Endothelial cell of umbilical vein (primary cell): Measurements from ENCODE around the gene CACNA2D3. TPM values are rescaled to one million over a fixed set of nuclear protein-coding genes. Genes with fewer than 3 reads are reported as not detected.

Experiments
- BruUV-seq: library from RNA; stranded (reverse); fragments of 400-500 nt; replicated peaks from 2 replicates; lab custom pipeline; 2021; lab: Mats Ljungman, UMichigan
- CTCF ChIA-PET: fragments of 300-600, 350-600 bp; sonication (Branson Sonifier 250); formaldehyde crosslinking; loops from one replicate; lab custom pipeline; 2021; ENCODE audit warnings: antibody characterized with exemption, inconsistent platforms; lab: Charles Lee
- POLR2A ChIA-PET: fragments of 300-600, 350-600 bp; sonication (Branson Sonifier 250); formaldehyde crosslinking; loops from one replicate; lab custom pipeline; 2021; ENCODE audit warnings: antibody characterized with exemption, inconsistent platforms; lab: Charles Lee
- DNase-seq: peaks from one replicate; pipeline ENCODE4 v3.0.0-alpha.2; 2011; ENCODE audit warnings: low read depth, low spot score
- FAIRE-seq: peaks from 2 replicates; lab custom pipeline; 2011; peaks lifted over from hg19 to GRCh38; lab: Jason Lieb, UNC
- H2AFZ ChIP-seq: 2 replicates; pipeline ENCODE4 v1.6.0; 2012; ENCODE audit warnings: low read depth, low read length, control low read depth, inconsistent platforms
- H3K27ac ChIP-seq: 2 replicates; pipeline ENCODE4 v1.5.1; 2011; ENCODE audit warnings: low read depth, mild to moderate bottlenecking, control low read depth, low read length, moderate library complexity; ENCODE audit not compliant: insufficient read depth
- H3K27me3 ChIP-seq, 2 experiments: 2 replicates each; pipeline versions ENCODE4 v1.6.0 to v1.6.1; 2011; ENCODE audit warnings: low read length in 2 of 2, mixed read lengths in 1 of 2; ENCODE audit not compliant: control insufficient read depth in 2 of 2, insufficient read depth in 2 of 2
- H3K36me3 ChIP-seq, 2 experiments: 2 replicates in 1 of 2; 3 replicates in 1 of 2; pipeline ENCODE4 v1.5.1; 2011; ENCODE audit warnings: low read length in 2 of 2, mild to moderate bottlenecking in 1 of 2, moderate library complexity in 1 of 2; ENCODE audit not compliant: control insufficient read depth in 2 of 2, insufficient read depth in 2 of 2; ENCODE audit errors: extremely low read depth in 1 of 2
- H3K4me1 ChIP-seq: 3 replicates; pipeline ENCODE4 v1.5.1; 2011; ENCODE audit warnings: mild to moderate bottlenecking, low read length; ENCODE audit not compliant: control insufficient read depth, insufficient read depth; ENCODE audit errors: extremely low read depth
- H3K4me2 ChIP-seq: 2 replicates; pipeline ENCODE4 v1.6.1; 2011; ENCODE audit warnings: low read length, control low read depth, mixed read lengths; ENCODE audit not compliant: insufficient read depth
- H3K4me3 ChIP-seq, 3 experiments: fragments of 200-600 bp in 1 of 3; sonication (generic), shearing (Covaris generic) in 1 of 3; replicated peaks in 1 of 3; 2 replicates each; pipeline ENCODE4 v1.5.1; 2011 to 2016; ENCODE audit warnings: control low read depth in 3 of 3, low read length in 3 of 3, mild to moderate bottlenecking in 2 of 3, inconsistent platforms in 1 of 3, low read depth in 1 of 3, moderate library complexity in 1 of 3; ENCODE audit not compliant: insufficient read depth in 1 of 3
- H3K79me2 ChIP-seq: 2 replicates; pipeline ENCODE4 v1.6.0; 2012; ENCODE audit warnings: low read length, inconsistent platforms; ENCODE audit not compliant: control insufficient read depth, insufficient read depth
- H3K9ac ChIP-seq: replicated peaks from 2 replicates; pipeline ENCODE3; 2011; ENCODE audit warnings: low read length, control low read depth; ENCODE audit not compliant: insufficient read depth; ENCODE audit errors: extremely low read depth
- H3K9me1 ChIP-seq: replicated peaks from 3 replicates; pipeline ENCODE4 v1.6.0; 2011; ENCODE audit warnings: mild to moderate bottlenecking, low read length; ENCODE audit not compliant: control insufficient read depth, insufficient read depth; ENCODE audit errors: extremely low read depth
- H3K9me3 ChIP-seq: replicated peaks from 2 replicates; pipeline ENCODE4 v1.5.1; 2012; ENCODE audit warnings: low read length, inconsistent platforms; ENCODE audit not compliant: control insufficient read depth, insufficient read depth
- H4K20me1 ChIP-seq: replicated peaks from 2 replicates; pipeline ENCODE3; 2011; ENCODE audit warnings: mild to moderate bottlenecking, low read length; ENCODE audit not compliant: control insufficient read depth, insufficient read depth; ENCODE audit errors: extremely low read depth
- EZH2 ChIP-seq: IDR thresholded peaks from 2 replicates; pipeline ENCODE4 v1.6.1; 2012; ENCODE audit warnings: borderline replicate concordance, low read depth, mild to moderate bottlenecking, moderate library complexity, low read length, inconsistent platforms; ENCODE audit not compliant: severe bottlenecking
- FOS ChIP-seq: IDR thresholded peaks from 2 replicates; pipeline ENCODE4 v1.6.1; 2011; ENCODE audit warnings: mild to moderate bottlenecking, low read length, moderate library complexity, borderline replicate concordance; ENCODE audit not compliant: insufficient read depth
- GATA2 ChIP-seq: IDR thresholded peaks from 2 replicates; pipeline ENCODE4 v1.7.0; 2011; ENCODE audit warnings: low read depth, mild to moderate bottlenecking, moderate library complexity, mixed read lengths, low read length; ENCODE audit not compliant: insufficient read length, insufficient read depth
- JUN ChIP-seq: IDR thresholded peaks from 2 replicates; pipeline ENCODE4 v1.6.1; 2011; ENCODE audit warnings: borderline replicate concordance, low read depth; ENCODE audit not compliant: insufficient read length, insufficient read depth
- MYC ChIP-seq: IDR thresholded peaks from one replicate; pipeline ENCODE4 v1.6.1; 2011; ENCODE audit warnings: mild to moderate bottlenecking, low read depth, low read length
- POLR2A ChIP-seq: IDR thresholded peaks from 2 replicates; pipeline ENCODE4 v1.6.1; 2012; ENCODE audit warnings: low read depth, mild to moderate bottlenecking, control low read depth, low read length
- POLR2AphosphoS5 ChIP-seq: IDR thresholded peaks from 2 replicates; pipeline ENCODE4 v1.6.1; 2012; ENCODE audit warnings: low read depth, mild to moderate bottlenecking, control low read depth, low read length, moderate library complexity; ENCODE audit not compliant: insufficient read depth
- dilution Hi-C: fragments of 300-500 bp; cut with MboI; formaldehyde crosslinking; loops from one replicate; pipeline ENCODE4 v1.15.0; 2019; ENCODE audit warnings: low sequenced_read_pairs; ENCODE audit not compliant: extremely low pct_ligation_motif_present
- intact Hi-C: fragments of 100-400 bp; cut with micrococcal nuclease; formaldehyde crosslinking; loops from one replicate; pipeline ENCODE4 v1.10.0; 2022
- polyA plus RNA-seq, 4 experiments: library from polyadenylated mRNA; depleted of rRNA in 3 of 4; stranded (reverse) in 3 of 4; unstranded in 1 of 4; fragments of >200 nt; gene quantifications; 2 replicates each; pipeline versions ENCODE4 v1.2.1 to v1.2.3, GENCODE V29; 2011 to 2012; ENCODE audit warnings: missing spikeins in 1 of 4
- total RNA-seq: library from RNA; stranded (reverse); gene quantifications from 2 replicates; pipeline ENCODE4 v1.2.3, GENCODE V29; 2021
- TF ChIP-seq, protein P1 (sequence below): IDR thresholded peaks from 2 replicates; pipeline ENCODE4 v1.6.1; 2011; ENCODE audit not compliant: insufficient read depth, insufficient read length
- TF ChIP-seq, protein P2 (sequence below), 2 donors: IDR thresholded peaks; 1 replicate in 1 of 2; 2 replicates in 1 of 2; pipeline ENCODE4 v1.5.1; 2011; ENCODE audit warnings: low read length in 2 of 2, mild to moderate bottlenecking in 2 of 2, moderate library complexity in 2 of 2, control low read depth in 1 of 2, inconsistent platforms in 1 of 2, low read depth in 1 of 2; ENCODE audit not compliant: insufficient read depth in 1 of 2; ENCODE audit errors: extremely low read depth in 1 of 2

Gene CACNA2D3
- total and polyA plus RNA-seq, 2 donors (not counting 3 experiments of a cell fraction or from before 2014, with no cell fraction given) = not detected

DNA sequence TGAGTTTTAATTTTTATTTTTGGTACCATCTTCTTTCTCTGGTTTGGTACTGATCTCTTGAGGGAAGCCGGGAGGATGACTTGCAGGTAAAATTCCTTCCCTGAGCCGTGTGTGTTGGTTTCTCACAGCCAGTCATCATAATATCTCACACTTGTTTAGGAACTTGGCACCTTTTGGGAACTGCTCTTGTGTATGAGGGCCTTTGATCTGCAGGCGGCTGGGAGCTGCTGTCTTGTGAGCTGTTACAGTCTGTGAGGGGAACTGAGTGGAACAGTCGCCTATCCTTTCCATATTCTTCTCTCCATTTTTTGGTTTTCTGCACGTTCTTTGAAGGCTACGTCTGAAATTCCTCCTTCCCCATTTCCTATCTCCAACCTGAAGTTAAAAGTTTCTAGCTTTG lies 75.2 kb downstream of the CACNA2D3 start:
- H3K9me1 ChIP-seq = no peaks in the 10 kb centered on the region
- no peak overlapping the region for H2AFZ ChIP-seq
- H3K4me2 ChIP-seq = no peak overlapping the region
- H3K79me2 ChIP-seq = no peaks in the 10 kb centered on the region
- H4K20me1 ChIP-seq = no peaks in the 10 kb centered on the region
- no peaks in the 10 kb centered on the region for H3K4me1 ChIP-seq
- no peaks in the 10 kb centered on the region for H3K27me3 ChIP-seq
- intact Hi-C loops = no loop called here
- no peak overlapping the region for H3K4me3 ChIP-seq
- DNase-seq (no peak), FAIRE-seq (no peak)
- TF ChIP-seq POLR2AphosphoS5 (no peak), EZH2 (no peak), GATA2 (no peak), POLR2A (no peak), JUN (no peak), MYC (no peak), FOS (no peak)
- TF ChIP-seq, protein P1, sequence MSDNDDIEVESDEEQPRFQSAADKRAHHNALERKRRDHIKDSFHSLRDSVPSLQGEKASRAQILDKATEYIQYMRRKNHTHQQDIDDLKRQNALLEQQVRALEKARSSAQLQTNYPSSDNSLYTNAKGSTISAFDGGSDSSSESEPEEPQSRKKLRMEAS = no peak
- TF ChIP-seq, protein P2, sequence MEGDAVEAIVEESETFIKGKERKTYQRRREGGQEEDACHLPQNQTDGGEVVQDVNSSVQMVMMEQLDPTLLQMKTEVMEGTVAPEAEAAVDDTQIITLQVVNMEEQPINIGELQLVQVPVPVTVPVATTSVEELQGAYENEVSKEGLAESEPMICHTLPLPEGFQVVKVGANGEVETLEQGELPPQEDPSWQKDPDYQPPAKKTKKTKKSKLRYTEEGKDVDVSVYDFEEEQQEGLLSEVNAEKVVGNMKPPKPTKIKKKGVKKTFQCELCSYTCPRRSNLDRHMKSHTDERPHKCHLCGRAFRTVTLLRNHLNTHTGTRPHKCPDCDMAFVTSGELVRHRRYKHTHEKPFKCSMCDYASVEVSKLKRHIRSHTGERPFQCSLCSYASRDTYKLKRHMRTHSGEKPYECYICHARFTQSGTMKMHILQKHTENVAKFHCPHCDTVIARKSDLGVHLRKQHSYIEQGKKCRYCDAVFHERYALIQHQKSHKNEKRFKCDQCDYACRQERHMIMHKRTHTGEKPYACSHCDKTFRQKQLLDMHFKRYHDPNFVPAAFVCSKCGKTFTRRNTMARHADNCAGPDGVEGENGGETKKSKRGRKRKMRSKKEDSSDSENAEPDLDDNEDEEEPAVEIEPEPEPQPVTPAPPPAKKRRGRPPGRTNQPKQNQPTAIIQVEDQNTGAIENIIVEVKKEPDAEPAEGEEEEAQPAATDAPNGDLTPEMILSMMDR (IDR thresholded peaks at IDR 0.05; ENCODE audit: extremely low read depth in 1 of 2, insufficient read depth in 1 of 2, low read depth in 1 of 2, low read length in 2 of 2) = no peak
- ChIA-PET CTCF (no interaction called here), POLR2A (no interaction called here)
- dilution Hi-C loops = no loop called here
- no peak overlapping the region for H3K27ac ChIP-seq
- no peak overlapping the region for H3K9ac ChIP-seq
- peaks cover 4% of the 10 kb centered on the region for H3K9me3 ChIP-seq
- H3K36me3 ChIP-seq = no peaks in the 10 kb centered on the region
- no TSS peak for BruUV-seq
